Measurements from ENCODE around the gene TMEM72.

DNA sequence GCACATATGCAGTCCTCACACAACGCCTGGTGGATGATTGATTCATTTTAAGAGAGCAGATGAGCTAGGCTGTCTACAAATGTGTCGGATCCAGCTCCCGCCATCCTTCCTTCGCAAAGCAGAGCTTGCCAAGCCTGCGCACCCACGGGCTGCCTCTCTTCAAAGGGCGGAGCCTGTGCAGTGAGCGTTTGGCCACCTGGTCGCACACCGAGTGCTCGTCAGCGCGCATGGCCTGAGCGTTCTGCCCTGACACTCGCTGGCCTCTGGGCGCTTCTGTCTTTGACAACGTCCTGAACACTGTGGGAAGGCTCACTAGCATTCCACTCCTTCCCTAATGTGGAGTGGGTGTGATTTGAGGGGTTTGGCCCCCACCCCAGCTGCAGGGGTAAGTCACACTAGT is 47.1 kb upstream of the TMEM72 start:
- TF ChIP-seq, protein P1, sequence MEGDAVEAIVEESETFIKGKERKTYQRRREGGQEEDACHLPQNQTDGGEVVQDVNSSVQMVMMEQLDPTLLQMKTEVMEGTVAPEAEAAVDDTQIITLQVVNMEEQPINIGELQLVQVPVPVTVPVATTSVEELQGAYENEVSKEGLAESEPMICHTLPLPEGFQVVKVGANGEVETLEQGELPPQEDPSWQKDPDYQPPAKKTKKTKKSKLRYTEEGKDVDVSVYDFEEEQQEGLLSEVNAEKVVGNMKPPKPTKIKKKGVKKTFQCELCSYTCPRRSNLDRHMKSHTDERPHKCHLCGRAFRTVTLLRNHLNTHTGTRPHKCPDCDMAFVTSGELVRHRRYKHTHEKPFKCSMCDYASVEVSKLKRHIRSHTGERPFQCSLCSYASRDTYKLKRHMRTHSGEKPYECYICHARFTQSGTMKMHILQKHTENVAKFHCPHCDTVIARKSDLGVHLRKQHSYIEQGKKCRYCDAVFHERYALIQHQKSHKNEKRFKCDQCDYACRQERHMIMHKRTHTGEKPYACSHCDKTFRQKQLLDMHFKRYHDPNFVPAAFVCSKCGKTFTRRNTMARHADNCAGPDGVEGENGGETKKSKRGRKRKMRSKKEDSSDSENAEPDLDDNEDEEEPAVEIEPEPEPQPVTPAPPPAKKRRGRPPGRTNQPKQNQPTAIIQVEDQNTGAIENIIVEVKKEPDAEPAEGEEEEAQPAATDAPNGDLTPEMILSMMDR (IDR thresholded peaks at IDR 0.05): peak in 1 of 6 experiments; percentile 2
- TF ChIP-seq POLR2A (IDR thresholded peaks at IDR 0.05): peak in 1 of 2 donors; percentile 45

Measured in thyroid gland (tissue), 4 donors.